ENCODE results near the gene CFAP300. TPM values are rescaled to one million over a fixed set of nuclear protein-coding genes. Genes with fewer than 3 reads are reported as not detected.

CFAP300 gene
- total RNA-seq, 6 experiments from 2014 or later = not detected

GRCh38 chr11:102046841-102047240, 396 bp upstream of the CFAP300 start:
- WGBS (ENCODE audit: insufficient coverage, low coverage, low lambda C conversion rate, missing lambda C conversion rate) = 28% methylated on average over 4 of the region's 4 CpGs
- ATAC-seq (no peak), DNase-seq (no peak)
- H3K4me1 ChIP-seq = peaks cover 0 to 10% (median 0%) of the 10 kb centered on the region in 4 donors
- TF ChIP-seq POLR2A (IDR thresholded peaks at IDR 0.05) = no peak
- TF ChIP-seq, protein P1, sequence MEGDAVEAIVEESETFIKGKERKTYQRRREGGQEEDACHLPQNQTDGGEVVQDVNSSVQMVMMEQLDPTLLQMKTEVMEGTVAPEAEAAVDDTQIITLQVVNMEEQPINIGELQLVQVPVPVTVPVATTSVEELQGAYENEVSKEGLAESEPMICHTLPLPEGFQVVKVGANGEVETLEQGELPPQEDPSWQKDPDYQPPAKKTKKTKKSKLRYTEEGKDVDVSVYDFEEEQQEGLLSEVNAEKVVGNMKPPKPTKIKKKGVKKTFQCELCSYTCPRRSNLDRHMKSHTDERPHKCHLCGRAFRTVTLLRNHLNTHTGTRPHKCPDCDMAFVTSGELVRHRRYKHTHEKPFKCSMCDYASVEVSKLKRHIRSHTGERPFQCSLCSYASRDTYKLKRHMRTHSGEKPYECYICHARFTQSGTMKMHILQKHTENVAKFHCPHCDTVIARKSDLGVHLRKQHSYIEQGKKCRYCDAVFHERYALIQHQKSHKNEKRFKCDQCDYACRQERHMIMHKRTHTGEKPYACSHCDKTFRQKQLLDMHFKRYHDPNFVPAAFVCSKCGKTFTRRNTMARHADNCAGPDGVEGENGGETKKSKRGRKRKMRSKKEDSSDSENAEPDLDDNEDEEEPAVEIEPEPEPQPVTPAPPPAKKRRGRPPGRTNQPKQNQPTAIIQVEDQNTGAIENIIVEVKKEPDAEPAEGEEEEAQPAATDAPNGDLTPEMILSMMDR (IDR thresholded peaks at IDR 0.05) = no peak
- H3K36me3 ChIP-seq = no peaks in the 10 kb centered on the region
- H3K9me3 ChIP-seq = no peaks in the 10 kb centered on the region
- peaks cover 0 to 7% of the 10 kb centered on the region in 2 donors for H3K27me3 ChIP-seq
- no peak overlapping the region for H3K27ac ChIP-seq
- intact Hi-C loops (cut with DNase I) = no loop called here
- peak overlapping the region; percentile 16 to 35 (median 17) for H3K4me3 ChIP-seq

GRCh38 chr11:102050927-102051575, 3.8 kb downstream of the CFAP300 start:
- no peak for TF ChIP-seq POLR2A (IDR thresholded peaks at IDR 0.05)
- TF ChIP-seq, protein P1 (IDR thresholded peaks at IDR 0.05) = no peak
- Histone ChIP-seq H3K27me3 (peaks cover 0 to 7% of the 10 kb centered on the region in 2 donors), H3K4me3 (no peak overlapping the region), H3K9me3 (no peaks in the 10 kb centered on the region), H3K4me1 (peaks cover 0 to 10% (median 0%) of the 10 kb centered on the region in 4 donors), H3K27ac (no peak overlapping the region), H3K36me3 (no peaks in the 10 kb centered on the region)
- ATAC-seq = no peak
- 76% methylated on average over 5 of the region's 5 CpGs for WGBS (ENCODE audit: insufficient coverage, low coverage, low lambda C conversion rate, missing lambda C conversion rate)
- no peak for DNase-seq
- intact Hi-C loops (cut with DNase I) = no loop called here

DNA sequence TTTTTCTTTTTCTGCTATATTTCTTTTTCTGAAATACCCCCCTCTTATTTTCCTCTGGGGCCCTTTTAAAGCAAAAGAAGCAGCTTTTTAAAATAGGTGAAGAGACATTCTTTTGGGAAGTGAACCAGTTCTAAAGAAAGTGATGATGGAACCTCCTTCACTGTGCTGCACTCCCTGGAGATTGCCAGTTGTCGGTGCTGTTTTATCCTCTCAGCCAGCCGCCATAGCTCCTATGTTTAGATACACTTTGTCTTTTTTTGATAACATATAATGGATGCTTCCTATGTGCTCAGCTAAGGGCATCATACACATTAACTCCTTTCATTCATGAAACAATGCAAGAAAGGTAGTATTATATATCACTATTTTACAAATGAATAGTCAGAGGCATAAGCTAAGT, 14.0 kb downstream of the CFAP300 start:
- DNase-seq = no peak
- TF ChIP-seq POLR2A (IDR thresholded peaks at IDR 0.05) = no peak
- TF ChIP-seq, protein P1 (IDR thresholded peaks at IDR 0.05) = peak; percentile 18 to 38 (median 36)

GRCh38 chr11:102062106-102062505, 14.9 kb downstream of the CFAP300 start:
- DNase-seq (no peak), ATAC-seq (no peak)
- Histone ChIP-seq H3K9me3 (no peaks in the 10 kb centered on the region), H3K27me3 (no peaks in the 10 kb centered on the region), H3K36me3 (no peaks in the 10 kb centered on the region), H3K4me3 (no peak overlapping the region), H3K27ac (no peak overlapping the region), H3K4me1 (no peaks in the 10 kb centered on the region)
- TF ChIP-seq, protein P1 (IDR thresholded peaks at IDR 0.05) = no peak
- TF ChIP-seq POLR2A (IDR thresholded peaks at IDR 0.05) = no peak
- intact Hi-C loops (cut with DNase I) = no loop called here
- 91% methylated on average over 2 of the region's 2 CpGs for WGBS (ENCODE audit: insufficient coverage, low coverage, low lambda C conversion rate, missing lambda C conversion rate)

More for the DNA sequence above, 14.0 kb downstream of the CFAP300 start:
- Histone ChIP-seq H3K36me3 (no peaks in the 10 kb centered on the region), H3K4me1 (no peaks in the 10 kb centered on the region), H3K27ac (no peak overlapping the region), H3K4me3 (no peak overlapping the region), H3K9me3 (no peaks in the 10 kb centered on the region), H3K27me3 (no peaks in the 10 kb centered on the region)
- WGBS (ENCODE audit: insufficient coverage, low coverage, low lambda C conversion rate, missing lambda C conversion rate) = 11% methylated on average over 2 of the region's 2 CpGs
- ATAC-seq = peak; percentile 47 to 65 (median 52)
- intact Hi-C loops (cut with DNase I) = no loop called here

All from right lobe of liver (tissue), 6 donors.